ENCODE data around the gene GINS1. TPM values are rescaled to one million over a fixed set of nuclear protein-coding genes. Genes with fewer than 3 reads are reported as not detected.
A peak's percentile ranks its signal among the peaks of the same experiment; 100 is the strongest.

Gene GINS1
- total RNA-seq, 2 experiments from 2014 or later = 22.8 to 29.9 TPM

GRCh38 chr20:25484224-25484846 is 76.9 kb downstream of the GINS1 start:
- CTCF ChIA-PET (ENCODE audit: unreplicated experiment) = no interaction called here
- Histone ChIP-seq H3K9me2 (ENCODE audit: insufficient read depth, low read length) (no peaks in the 10 kb centered on the region), H2AFZ (ENCODE audit: low read length) (no peak overlapping the region), H3K27ac (ENCODE audit: low read depth, low read length, poor library complexity, severe bottlenecking) (no peak overlapping the region), H3K79me2 (ENCODE audit: insufficient read depth, low read depth, low read length) (no peaks in the 10 kb centered on the region), H3K4me1 (ENCODE audit: insufficient read depth, low read length, poor library complexity, severe bottlenecking) (peaks cover 5% of the 10 kb centered on the region), H3K4me2 (ENCODE audit: low read length) (no peak overlapping the region), H3K36me3 (ENCODE audit: insufficient read depth, low read length) (no peaks in the 10 kb centered on the region), H4K20me1 (ENCODE audit: insufficient read depth, low read length) (no peaks in the 10 kb centered on the region), H3K4me3 (ENCODE audit: low read depth, low read length, poor library complexity, severe bottlenecking) (no peak overlapping the region), H3K9me3 (ENCODE audit: low read length) (no peaks in the 10 kb centered on the region)
- POLR2A ChIA-PET = no interaction called here
- intact Hi-C loops (cut with micrococcal nuclease; ENCODE audit: unreplicated experiment) = no loop called here
- TF ChIP-seq, protein P1, sequence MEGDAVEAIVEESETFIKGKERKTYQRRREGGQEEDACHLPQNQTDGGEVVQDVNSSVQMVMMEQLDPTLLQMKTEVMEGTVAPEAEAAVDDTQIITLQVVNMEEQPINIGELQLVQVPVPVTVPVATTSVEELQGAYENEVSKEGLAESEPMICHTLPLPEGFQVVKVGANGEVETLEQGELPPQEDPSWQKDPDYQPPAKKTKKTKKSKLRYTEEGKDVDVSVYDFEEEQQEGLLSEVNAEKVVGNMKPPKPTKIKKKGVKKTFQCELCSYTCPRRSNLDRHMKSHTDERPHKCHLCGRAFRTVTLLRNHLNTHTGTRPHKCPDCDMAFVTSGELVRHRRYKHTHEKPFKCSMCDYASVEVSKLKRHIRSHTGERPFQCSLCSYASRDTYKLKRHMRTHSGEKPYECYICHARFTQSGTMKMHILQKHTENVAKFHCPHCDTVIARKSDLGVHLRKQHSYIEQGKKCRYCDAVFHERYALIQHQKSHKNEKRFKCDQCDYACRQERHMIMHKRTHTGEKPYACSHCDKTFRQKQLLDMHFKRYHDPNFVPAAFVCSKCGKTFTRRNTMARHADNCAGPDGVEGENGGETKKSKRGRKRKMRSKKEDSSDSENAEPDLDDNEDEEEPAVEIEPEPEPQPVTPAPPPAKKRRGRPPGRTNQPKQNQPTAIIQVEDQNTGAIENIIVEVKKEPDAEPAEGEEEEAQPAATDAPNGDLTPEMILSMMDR (conservative IDR thresholded peaks at IDR 0.05; ENCODE audit: low read length) = peak; percentile 57
- TF ChIP-seq EZH2phosphoT487 (IDR thresholded peaks at IDR 0.05; ENCODE audit: borderline replicate concordance, low read depth, low read length) = no peak
- DNase-seq (ENCODE audit: low spot score) = no peak
- BruUV-seq (replicated peaks) = no TSS peak

DNA sequence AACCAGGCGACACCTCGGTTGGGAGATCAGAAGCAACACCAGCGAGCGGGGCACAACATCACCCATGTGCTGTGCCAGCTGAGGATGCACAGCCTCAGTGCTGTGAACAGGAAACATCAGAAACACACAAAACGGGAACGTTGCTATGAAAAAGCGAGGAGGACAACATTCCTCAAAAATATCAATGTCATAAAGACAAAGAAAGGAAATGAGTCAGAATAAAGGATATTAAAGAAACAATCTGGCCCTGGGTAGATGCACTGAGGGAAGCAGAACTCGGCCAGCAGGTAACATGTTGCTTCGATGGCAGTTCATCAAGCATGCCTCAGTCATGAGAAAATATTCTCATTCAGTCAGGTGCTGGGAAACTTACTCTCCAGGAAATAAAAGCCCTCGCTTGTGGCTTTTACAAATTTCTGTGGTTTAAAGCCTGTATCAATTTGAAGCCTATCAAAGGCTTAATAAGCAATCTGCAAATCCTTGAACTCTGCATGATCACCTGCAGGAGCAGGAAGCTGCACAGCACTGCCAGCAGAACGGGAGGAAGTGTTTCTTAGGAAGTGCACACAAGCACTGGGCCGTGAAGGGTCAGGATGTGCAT is 77.5 kb downstream of the GINS1 start:
- H3K4me2 ChIP-seq (ENCODE audit: low read length) = no peak overlapping the region
- H2AFZ ChIP-seq (ENCODE audit: low read length) = no peak overlapping the region
- peaks cover 5% of the 10 kb centered on the region for H3K4me1 ChIP-seq (ENCODE audit: insufficient read depth, low read length, poor library complexity, severe bottlenecking)
- CTCF ChIA-PET (ENCODE audit: unreplicated experiment) = no interaction called here
- intact Hi-C loops (cut with micrococcal nuclease; ENCODE audit: unreplicated experiment) = no loop called here
- DNase-seq (ENCODE audit: low spot score) = peak; percentile 5
- H3K9me3 ChIP-seq (ENCODE audit: low read length) = no peaks in the 10 kb centered on the region
- no peaks in the 10 kb centered on the region for H3K9me2 ChIP-seq (ENCODE audit: insufficient read depth, low read length)
- no peak overlapping the region for H3K4me3 ChIP-seq (ENCODE audit: low read depth, low read length, poor library complexity, severe bottlenecking)
- H3K27ac ChIP-seq (ENCODE audit: low read depth, low read length, poor library complexity, severe bottlenecking) = no peak overlapping the region
- POLR2A ChIA-PET = no interaction called here
- no peaks in the 10 kb centered on the region for H3K79me2 ChIP-seq (ENCODE audit: insufficient read depth, low read depth, low read length)
- no peaks in the 10 kb centered on the region for H4K20me1 ChIP-seq (ENCODE audit: insufficient read depth, low read length)
- H3K36me3 ChIP-seq (ENCODE audit: insufficient read depth, low read length) = no peaks in the 10 kb centered on the region
- no peak for TF ChIP-seq EZH2phosphoT487 (IDR thresholded peaks at IDR 0.05; ENCODE audit: borderline replicate concordance, low read depth, low read length)
- TF ChIP-seq, protein P1 (conservative IDR thresholded peaks at IDR 0.05; ENCODE audit: low read length) = no peak
- no TSS peak for BruUV-seq (replicated peaks)

DNA sequence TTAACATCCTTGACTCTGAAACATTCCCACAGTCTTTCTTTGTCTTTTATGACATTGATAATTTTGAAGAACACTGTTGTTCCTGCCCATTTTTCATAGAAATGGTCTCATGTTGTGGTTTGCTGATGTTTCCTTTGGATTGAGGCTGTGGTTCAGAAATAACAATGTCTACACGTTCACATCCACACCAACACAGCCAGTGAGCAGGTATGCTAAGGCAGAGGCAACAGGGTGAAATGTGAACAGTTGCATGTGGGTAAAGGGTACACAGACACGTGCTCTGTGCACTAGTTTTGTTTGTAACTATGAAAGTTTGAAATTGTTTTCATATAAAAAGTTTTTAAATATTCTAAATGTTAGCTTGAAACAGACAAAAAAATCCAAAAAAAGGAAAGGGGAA is 78.4 kb downstream of the GINS1 start:
- no peak overlapping the region for H3K4me2 ChIP-seq (ENCODE audit: low read length)
- DNase-seq (ENCODE audit: low spot score) = no peak
- no peaks in the 10 kb centered on the region for H3K79me2 ChIP-seq (ENCODE audit: insufficient read depth, low read depth, low read length)
- H4K20me1 ChIP-seq (ENCODE audit: insufficient read depth, low read length) = no peaks in the 10 kb centered on the region
- POLR2A ChIA-PET = interaction anchor here (1.0 kb wide), 1 partner anchor 24 kb away, joined by 3 read pairs; no protein-coding TSS in a partner anchor
- intact Hi-C loops (cut with micrococcal nuclease; ENCODE audit: unreplicated experiment) = no loop called here
- CTCF ChIA-PET (ENCODE audit: unreplicated experiment) = no interaction called here
- BruUV-seq (replicated peaks) = no TSS peak
- H3K9me3 ChIP-seq (ENCODE audit: low read length) = no peaks in the 10 kb centered on the region
- H3K4me3 ChIP-seq (ENCODE audit: low read depth, low read length, poor library complexity, severe bottlenecking) = no peak overlapping the region
- H2AFZ ChIP-seq (ENCODE audit: low read length) = no peak overlapping the region
- TF ChIP-seq, protein P1 (conservative IDR thresholded peaks at IDR 0.05; ENCODE audit: low read length) = no peak
- no peak for TF ChIP-seq EZH2phosphoT487 (IDR thresholded peaks at IDR 0.05; ENCODE audit: borderline replicate concordance, low read depth, low read length)
- H3K36me3 ChIP-seq (ENCODE audit: insufficient read depth, low read length) = no peaks in the 10 kb centered on the region
- H3K27ac ChIP-seq (ENCODE audit: low read depth, low read length, poor library complexity, severe bottlenecking) = no peak overlapping the region
- peaks cover 5% of the 10 kb centered on the region for H3K4me1 ChIP-seq (ENCODE audit: insufficient read depth, low read length, poor library complexity, severe bottlenecking)
- H3K9me2 ChIP-seq (ENCODE audit: insufficient read depth, low read length) = no peaks in the 10 kb centered on the region

Data from OCI-LY7 (cell line).